IPS-18c (cell line): Measurements from ENCODE around the gene NT5M.

ENCODE experiments used
- H3K4me3 ChIP-seq: 2 replicates; pipeline ENCODE4 v1.7.0; 2013; ENCODE audit warnings: low read depth, mild to moderate bottlenecking, low read length, moderate library complexity; ENCODE audit not compliant: insufficient read depth
- H3K9me3 ChIP-seq: one replicate; pipeline ENCODE4 v1.6.1; 2013; ENCODE audit warnings: mild to moderate bottlenecking, low read length, moderate library complexity; ENCODE audit not compliant: control insufficient read depth, insufficient read depth

NT5M gene

DNA sequence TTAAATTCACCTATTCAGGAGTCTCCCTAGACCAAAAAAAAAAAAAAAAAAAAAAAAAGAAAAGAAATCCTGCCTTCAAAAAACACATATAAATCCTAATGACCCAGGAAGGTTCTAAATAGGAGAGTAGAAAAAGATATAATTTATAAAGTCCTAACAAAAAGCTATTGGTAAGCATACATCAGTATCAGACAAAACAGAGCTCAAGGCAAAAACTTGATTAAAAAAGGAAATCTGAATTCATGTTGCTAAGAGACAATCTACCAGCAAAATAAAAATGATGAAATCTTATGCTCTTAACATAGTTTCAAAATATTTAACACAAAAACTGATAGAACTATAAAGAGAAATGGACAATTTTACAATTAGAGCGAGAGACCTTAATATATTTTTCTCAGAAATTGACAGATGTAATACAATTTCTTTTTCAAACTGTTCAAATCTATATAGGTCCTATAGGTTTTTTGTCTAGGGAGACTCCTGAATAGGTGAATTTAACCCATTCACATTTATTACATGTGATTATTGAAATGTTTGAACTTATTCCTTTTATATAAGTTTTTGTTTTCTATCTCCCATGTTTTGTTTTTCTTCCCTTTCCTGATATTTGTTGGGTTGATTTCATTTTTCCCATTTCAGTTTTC lies 57.0 kb downstream of the NT5M start:
- peaks cover 2% of the 10 kb centered on the region for H3K9me3 ChIP-seq
- no peak overlapping the region for H3K4me3 ChIP-seq

GRCh38 chr17:17361543-17361866 lies 58.3 kb downstream of the NT5M start:
- H3K9me3 ChIP-seq, result peaks cover 2% of the 10 kb centered on the region
- no peak overlapping the region for H3K4me3 ChIP-seq

GRCh38 chr17:17361867-17362539 lies 58.8 kb downstream of the NT5M start:
- Histone ChIP-seq H3K9me3 (peaks cover 2% of the 10 kb centered on the region), H3K4me3 (no peak overlapping the region)

- H3K9me3 ChIP-seq, result peaks cover 2% of the 10 kb centered on the region
These were observed 59.4 kb downstream of the NT5M start for GRCh38 chr17:17362540-17362930.

GRCh38 chr17:17363638-17364337 lies 60.6 kb downstream of the NT5M start:
- Histone ChIP-seq H3K9me3 (peaks cover 2% of the 10 kb centered on the region), H3K4me3 (no peak overlapping the region)

More at GRCh38 chr17:17362540-17362930, 59.4 kb downstream of the NT5M start:
- no peak overlapping the region for H3K4me3 ChIP-seq

GRCh38 chr17:17364338-17364667 lies 61.1 kb downstream of the NT5M start:
- Histone ChIP-seq H3K4me3 (no peak overlapping the region), H3K9me3 (peaks cover 1% of the 10 kb centered on the region)

- H3K4me3 ChIP-seq, result no peak overlapping the region
- H3K9me3 ChIP-seq, result no peaks in the 10 kb centered on the region
These were observed 62.4 kb downstream of the NT5M start for GRCh38 chr17:17365476-17366110.

- no peak overlapping the region for H3K4me3 ChIP-seq
These were observed 63.1 kb downstream of the NT5M start for GRCh38 chr17:17366235-17366634.

GRCh38 chr17:17366941-17367875 lies 64.0 kb downstream of the NT5M start:
- Histone ChIP-seq H3K9me3 (no peaks in the 10 kb centered on the region), H3K4me3 (no peak overlapping the region)

More at GRCh38 chr17:17366235-17366634, 63.1 kb downstream of the NT5M start:
- no peaks in the 10 kb centered on the region for H3K9me3 ChIP-seq

DNA sequence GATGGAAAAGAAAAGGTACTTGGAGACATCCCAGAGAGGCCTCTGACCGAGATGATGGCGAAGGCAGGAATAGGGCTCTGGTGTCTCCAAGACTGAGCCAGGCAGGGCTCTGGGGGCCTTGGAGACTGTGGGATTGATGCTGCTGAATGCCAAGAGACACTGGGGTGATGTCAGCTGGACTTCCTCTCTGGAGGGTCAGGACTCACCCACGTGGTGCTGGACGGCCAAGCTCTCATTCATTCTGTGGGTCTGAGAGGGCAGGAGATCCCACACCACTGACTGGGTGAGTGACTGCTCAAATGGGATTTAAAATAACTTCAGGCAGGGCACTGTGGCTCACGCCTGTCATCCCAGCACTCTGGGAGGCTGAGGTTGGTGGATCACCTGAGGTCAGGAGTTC lies 64.8 kb downstream of the NT5M start:
- no peak overlapping the region for H3K4me3 ChIP-seq
- no peaks in the 10 kb centered on the region for H3K9me3 ChIP-seq

GRCh38 chr17:17370711-17371110 lies 67.5 kb downstream of the NT5M start:
- Histone ChIP-seq H3K4me3 (no peak overlapping the region), H3K9me3 (peaks cover 2% of the 10 kb centered on the region)

DNA sequence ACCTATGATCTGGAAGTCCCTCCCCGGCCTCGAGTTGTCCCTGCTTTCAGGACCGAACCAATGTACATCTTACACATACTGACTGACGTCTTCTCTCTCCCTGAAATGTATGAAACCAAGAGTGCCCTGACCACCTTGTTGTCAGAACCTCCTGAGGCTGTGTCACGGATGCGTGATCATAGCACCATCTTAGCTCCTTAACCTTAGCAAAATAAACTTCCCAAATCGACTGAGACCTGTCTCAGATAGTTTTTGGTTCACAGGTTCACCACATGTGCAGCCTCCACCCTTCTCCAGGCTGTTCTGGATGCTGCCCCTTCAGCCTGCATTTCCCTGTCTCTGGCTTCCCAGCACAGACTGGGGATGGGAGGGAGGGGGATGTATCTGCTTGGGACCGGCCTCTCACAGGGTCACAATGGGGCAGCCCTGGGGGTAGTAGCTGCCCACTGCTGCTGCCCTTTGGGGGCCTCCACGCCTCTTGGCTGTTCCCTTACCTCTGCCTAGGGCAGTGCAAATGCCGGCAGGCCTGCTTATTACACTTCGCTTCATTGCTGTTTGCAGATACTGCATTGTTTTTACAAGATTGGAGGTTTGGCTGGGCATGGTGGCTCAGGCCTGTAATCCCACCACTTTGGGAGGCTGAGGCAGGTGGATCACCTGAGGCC lies 69.8 kb downstream of the NT5M start:
- peaks cover 2% of the 10 kb centered on the region for H3K9me3 ChIP-seq
- H3K4me3 ChIP-seq, result no peak overlapping the region; the same call in 1 of the 2 replicates

GRCh38 chr17:17375841-17376240 lies 72.7 kb downstream of the NT5M start:
- Histone ChIP-seq H3K4me3 (no peak overlapping the region), H3K9me3 (peaks cover 2% of the 10 kb centered on the region)

GRCh38 chr17:17376362-17376761 lies 73.2 kb downstream of the NT5M start:
- peaks cover 2% of the 10 kb centered on the region for H3K9me3 ChIP-seq
- no peak overlapping the region for H3K4me3 ChIP-seq

GRCh38 chr17:17377071-17377967 lies 74.1 kb downstream of the NT5M start:
- peaks cover 2% of the 10 kb centered on the region for H3K9me3 ChIP-seq

More at GRCh38 chr17:17377071-17377967, 74.1 kb downstream of the NT5M start:
- no peak overlapping the region for H3K4me3 ChIP-seq
